Head of caudate nucleus (tissue), 42 donors: Measurements from ENCODE around the gene CCDC148.
"Not testable (repeated sequence)": the region's sequence is repeated elsewhere in the genome, so short reads cannot be mapped to it uniquely, and the experiment has no call there.

Experiments used
- DNase-seq, 42 donors: peaks; one replicate each; pipeline versions ENCODE4 v3.0.0 to v3.0.0-alpha.2; 2020 to 2021; ENCODE audit warnings: mixed read lengths in 7 of 42
- intact Hi-C: fragments of 100-400 bp; cut with DNase I; formaldehyde crosslinking; loops from one replicate; pipeline ENCODE4 v1.15.0; 2022

CCDC148 gene

DNA sequence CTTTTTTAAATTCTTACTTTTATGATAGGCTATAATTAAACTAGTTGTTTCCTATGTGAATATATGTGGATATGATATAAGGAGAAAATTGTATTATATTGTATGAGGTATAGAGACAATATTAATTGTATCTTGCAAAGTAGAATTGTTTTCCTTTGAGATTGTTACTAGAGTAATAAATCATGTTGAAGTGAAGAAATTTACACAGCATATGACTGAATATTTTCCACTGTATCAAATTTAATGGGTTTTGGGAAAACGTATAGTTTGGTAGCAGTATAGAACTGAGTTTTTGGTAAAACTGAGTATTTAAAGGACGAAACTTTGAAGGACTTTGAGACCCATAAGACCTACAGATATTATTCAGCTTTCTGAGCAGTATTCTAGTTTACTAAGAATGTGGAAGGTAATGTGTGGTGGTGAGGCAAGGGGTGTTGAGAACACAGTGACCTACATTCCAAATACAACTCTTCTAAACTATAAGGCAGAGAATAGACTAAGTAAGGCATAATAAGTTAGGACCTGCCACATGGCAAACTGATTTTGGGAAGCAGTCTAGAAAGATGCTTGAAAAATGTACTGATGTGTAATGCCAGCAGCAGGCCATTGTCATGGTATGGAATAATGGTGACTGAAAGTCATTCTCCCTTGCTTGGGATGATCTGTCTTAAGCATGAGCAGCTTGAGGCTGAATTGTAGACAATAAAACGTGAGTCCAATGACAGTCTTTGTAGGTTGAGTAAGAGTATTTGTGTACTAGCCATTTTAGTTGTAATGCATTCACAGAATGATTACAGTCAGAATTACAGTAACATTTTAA, 29.8 kb upstream of the CCDC148 start:
- no peak for DNase-seq

GRCh38 chr2:158484892-158485556, 28.5 kb upstream of the CCDC148 start:
- DNase-seq = no peak
- intact Hi-C loops = no loop called here

More for the DNA sequence above, 29.8 kb upstream of the CCDC148 start:
- intact Hi-C loops = no loop called here

GRCh38 chr2:158482594-158482993, 26.0 kb upstream of the CCDC148 start:
- intact Hi-C loops = no loop called here

DNA sequence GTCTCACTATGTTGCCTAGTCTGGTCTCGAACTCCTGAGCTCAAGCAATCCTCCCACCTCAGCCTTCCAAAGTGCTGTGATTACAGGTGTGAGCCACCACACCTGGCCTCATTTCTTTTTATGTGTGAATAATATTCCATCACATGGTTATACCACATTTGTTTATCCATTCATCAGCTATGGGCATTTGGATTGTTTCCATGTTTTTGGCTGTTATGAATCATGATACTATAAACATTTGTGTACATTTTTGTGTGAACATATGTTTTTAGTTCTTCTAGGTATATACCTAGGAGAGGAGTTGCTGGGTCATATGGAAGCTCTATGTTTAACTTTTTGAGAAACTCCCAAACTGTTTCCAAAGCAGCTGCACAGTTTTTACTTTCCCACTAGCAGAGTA, 24.6 kb upstream of the CCDC148 start:
- DNase-seq = peak in 1 of 42 donors; percentile 33
- intact Hi-C loops = no loop called here

More at GRCh38 chr2:158482594-158482993, 26.0 kb upstream of the CCDC148 start:
- DNase-seq = no peak

DNA sequence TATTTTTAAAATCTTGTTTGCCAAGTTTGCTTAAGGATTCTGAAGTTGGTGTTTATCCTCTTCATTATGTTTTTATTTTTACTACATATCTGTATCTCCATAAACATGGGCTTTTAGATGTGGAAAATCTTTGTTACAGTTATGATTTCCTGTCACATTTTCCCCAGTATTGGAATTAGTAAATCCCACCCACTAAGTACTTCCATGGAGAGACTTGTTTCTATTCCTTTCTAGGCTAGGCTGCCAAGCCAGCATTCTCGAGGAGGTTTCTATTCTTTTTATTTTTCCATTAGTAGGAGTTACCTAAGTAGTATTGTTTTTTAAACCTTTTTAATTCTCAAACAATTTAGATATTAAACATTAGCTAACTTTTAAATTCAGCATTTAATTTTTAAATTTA, 22.3 kb upstream of the CCDC148 start:
- intact Hi-C loops = no loop called here
- no peak for DNase-seq

DNA sequence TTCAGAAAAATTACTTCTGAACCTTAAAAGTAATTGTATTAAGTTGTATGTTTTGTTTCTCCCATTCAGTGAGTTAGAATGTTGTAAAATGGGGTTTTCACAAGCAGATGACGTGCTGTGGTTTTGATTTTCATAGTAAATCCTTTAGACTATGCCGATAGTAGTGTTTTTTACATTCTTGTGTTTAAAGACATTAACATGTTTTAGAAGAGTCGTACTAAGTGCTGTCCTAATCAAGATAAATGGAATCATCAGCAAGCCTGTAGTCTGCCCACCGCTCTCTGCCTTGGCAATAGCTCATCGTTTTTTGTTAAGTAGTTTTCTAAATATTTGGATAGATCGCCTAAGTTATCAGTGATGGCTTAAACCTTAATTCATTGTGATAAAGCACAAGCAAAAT, 21.7 kb upstream of the CCDC148 start:
- DNase-seq = no peak
- intact Hi-C loops = no loop called here

DNA sequence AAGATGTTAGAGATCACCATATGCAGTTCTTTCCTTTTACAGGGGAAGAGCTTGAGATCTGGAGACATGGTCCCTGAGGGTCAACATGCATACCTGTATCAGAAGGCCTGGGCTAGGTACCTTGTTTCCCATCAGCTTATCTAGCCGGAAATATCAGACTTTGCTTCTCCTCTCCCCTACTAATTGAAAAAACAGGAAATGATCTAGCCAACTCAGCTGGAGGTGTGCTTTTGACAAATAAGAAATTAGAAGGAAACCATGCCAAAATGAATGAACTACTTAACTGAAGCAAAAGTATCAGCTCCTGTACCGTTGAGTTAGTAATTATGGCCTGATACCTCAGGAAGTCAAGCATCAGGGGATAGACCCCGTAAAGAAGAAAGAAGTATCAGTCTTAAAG, 20.6 kb upstream of the CCDC148 start:
- intact Hi-C loops = no loop called here
- no peak for DNase-seq

DNA sequence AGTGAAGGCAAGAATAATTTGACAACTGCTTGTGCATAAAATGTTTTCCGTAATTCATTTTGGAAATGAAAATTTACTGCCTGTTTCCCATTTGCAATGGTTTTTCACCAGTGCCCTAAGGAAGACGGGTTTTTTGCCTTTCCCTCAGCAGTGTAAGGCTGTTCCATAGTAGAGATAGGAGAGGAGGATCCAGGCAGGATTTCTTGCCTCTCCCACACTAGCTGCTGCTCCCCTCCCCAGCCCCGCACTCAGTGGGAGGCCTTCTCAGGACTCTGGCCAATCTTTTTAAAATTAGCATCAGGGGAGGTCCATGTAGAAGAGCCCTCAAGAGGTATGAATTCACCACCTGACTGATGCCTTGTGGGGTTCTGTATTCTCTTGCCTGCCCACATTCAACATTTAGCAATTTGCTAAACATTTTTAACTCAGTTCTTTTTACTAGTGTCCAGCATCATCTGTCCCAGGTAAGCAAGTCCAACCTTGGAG, 18.0 kb upstream of the CCDC148 start:
- DNase-seq, intact Hi-C loops: not testable (repeated sequence)

DNA sequence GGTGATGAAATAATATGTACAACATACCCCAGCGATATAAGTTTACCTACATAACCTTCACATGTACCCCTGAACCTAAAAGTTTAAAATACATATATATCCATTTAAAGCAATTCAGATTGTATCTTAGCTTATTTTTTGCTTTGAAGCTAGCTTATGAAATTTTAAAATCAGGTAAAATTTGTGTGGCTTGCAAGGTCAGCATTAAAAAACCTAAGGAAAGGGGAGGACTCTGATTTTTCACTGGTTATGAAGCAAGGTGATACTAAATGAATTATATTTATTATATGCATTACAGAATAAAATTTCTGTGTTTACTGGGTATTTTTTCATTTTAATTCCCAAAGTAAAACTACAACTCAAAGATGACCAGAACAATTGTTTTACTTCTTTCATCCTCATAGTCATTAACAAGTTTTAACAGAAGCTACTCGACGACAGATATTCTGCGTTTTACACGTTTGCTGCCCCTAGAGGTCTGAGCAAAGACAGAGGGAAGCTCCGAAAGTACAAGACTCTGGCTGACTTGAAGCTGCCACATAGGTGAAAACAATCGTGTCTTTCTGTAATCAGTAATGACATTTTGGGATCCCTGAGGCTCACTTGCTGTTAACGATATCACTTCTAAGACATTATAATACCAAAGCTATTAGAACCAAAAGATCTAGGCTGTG, 17.3 kb upstream of the CCDC148 start:
- no peak for DNase-seq
- intact Hi-C loops = no loop called here

GRCh38 chr2:158473300-158473699, 16.7 kb upstream of the CCDC148 start:
- intact Hi-C loops, DNase-seq: not testable (repeated sequence)

GRCh38 chr2:158472829-158473228, 16.3 kb upstream of the CCDC148 start:
- DNase-seq, intact Hi-C loops: not testable (repeated sequence)

- intact Hi-C loops = no loop called here
- DNase-seq = no peak
These were observed 10.7 kb upstream of the CCDC148 start for GRCh38 chr2:158467248-158467647.

GRCh38 chr2:158464426-158465281, 8.1 kb upstream of the CCDC148 start:
- intact Hi-C loops = no loop called here
- no peak for DNase-seq

DNA sequence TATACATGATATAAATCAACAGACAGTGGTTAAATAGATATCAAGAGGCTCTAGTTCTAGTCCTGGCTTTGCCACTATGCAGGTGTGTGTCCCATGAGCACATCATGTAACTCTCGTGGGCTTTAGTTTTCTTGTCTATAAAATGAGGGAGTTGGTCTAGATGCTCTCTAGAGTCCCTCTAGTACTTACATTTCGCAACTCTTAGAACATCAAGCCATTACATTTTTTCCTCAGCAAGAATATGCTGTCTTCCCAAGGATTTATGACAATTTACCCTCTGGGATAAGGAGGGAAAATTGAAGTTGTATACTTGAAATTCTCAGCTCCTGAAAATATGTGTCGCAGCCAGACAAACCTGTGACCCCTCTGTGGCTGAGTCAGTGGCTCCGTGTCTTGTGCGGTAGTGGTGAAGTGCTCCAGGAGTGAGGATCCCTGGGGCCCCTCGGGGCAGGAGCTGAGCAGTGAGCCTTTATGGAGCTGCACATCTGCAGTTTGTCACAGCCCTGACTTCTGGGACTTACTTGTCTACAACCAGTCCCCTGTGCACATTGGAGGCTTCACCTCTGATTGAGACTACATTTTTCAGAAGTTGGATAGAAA, 7.0 kb upstream of the CCDC148 start:
- peak in 3 of 42 donors; percentile 23 to 62 (median 34) for DNase-seq
- intact Hi-C loops = no loop called here

GRCh38 chr2:158460632-158461297, 4.2 kb upstream of the CCDC148 start:
- intact Hi-C loops = no loop called here
- no peak for DNase-seq

DNA sequence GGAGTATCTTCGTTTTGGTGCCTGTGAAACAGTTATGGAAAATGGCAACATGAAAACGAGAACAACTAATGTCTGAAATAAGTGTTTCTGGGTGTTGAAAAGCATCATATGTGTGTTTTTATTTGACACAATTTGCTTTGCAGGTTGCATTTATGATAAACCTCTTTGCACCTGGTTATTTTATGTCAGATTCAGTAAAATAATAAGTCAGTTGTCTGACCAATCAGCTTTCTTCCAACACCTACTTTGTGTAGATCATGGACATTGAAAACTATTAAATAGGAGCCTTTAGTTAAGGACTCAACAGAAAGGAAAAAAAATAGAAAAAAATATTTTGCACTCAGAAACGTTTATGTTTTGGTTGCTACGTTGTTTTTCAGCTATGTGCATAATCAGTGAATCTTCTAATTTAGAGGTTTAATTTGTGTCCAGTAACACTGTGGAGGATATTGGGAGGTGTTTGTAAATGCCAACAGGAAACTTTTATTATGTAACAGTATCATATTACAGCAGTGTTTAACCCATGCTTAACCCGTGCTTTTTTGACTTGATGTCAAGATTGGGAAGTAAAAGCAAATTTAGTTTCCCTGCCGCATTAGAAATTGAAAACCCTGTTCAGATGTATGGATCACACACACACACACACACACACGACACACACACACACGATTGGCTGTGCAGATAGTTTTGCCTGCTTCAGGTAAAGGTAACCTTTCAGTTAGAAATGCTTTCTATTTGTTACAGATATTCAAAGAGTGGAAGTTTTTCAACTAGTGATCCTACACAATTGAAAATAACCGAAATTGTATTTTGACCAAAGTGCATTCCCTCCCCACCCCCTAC, 2.8 kb upstream of the CCDC148 start:
- intact Hi-C loops = loop anchor here (5.0 to 10.0 kb wide), 3 partner anchors 263 to 288 kb away; no protein-coding TSS in a partner anchor
- no peak for DNase-seq

DNA sequence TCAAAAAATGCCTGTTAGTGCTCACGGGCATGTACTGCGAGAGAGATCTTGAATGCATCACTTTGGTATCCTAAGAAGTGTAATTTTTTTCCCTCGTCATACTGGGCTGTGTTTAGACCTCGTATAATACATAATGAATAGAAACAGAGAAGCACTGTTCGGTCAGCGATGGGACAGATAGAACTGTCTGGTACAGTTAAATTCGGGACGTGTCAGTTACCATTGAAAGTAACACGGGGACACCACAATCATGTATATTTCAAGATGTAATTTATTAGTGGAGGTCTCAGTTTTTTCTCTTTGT, 2.0 kb upstream of the CCDC148 start:
- intact Hi-C loops = loop anchor here (5.0 to 10.0 kb wide), 3 partner anchors 264 to 289 kb away; no protein-coding TSS in a partner anchor
- DNase-seq = peak in 17 of 42 donors; percentile 11 to 68 (median 38)
